GM12892 (cell line): ENCODE measurements around the gene PIK3CB.

Source experiments
- POLR2A ChIP-seq: IDR thresholded peaks from 2 replicates; pipeline ENCODE4 v1.6.1; 2011; ENCODE audit warnings: low read depth, low read length, control low read depth
- POLR2AphosphoS5 ChIP-seq: IDR thresholded peaks from 2 replicates; pipeline ENCODE4 v1.6.1; 2011; ENCODE audit warnings: low read depth, low read length, control low read depth
- TAF1 ChIP-seq: IDR thresholded peaks from 2 replicates; pipeline ENCODE4 v1.6.1; 2011; ENCODE audit warnings: low read depth, mild to moderate bottlenecking, control low read depth, low read length, borderline replicate concordance

DNA sequence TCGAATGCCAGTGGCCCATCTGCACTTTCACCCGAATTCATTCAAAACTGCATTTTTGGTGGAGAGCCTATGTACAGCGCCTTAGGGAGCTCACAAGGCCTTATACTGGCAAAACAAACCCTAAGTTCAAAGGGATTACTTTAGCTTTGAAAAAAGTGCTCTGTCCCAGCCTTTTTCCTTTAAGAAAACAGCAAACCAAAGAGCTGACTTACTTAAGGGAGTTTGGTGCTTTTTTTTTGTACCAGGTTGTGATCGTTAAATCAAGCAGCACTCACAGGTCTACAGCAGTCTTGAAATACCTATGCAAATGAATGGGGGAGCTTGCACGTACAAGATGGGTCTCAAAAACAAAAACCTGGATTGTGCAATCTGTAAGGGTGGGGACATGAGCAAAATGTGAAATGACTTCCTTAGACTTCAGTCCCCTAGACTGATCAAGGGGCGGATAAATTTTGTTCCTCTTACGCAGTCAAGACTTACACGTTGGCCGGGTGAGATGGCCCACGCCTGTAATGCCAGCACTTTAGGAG, 11.6 kb upstream of the PIK3CB start:
- no peak for TF ChIP-seq POLR2AphosphoS5
- no peak for TF ChIP-seq TAF1
- TF ChIP-seq POLR2A = no peak
